SW 1271 (cell line): ENCODE results near the gene GLOD5.

Source experiments
- DNase-seq, 2 experiments: peaks; one replicate each; lab custom pipeline; 2025; lab: John Stamatoyannopoulos, UW

The GLOD5 gene

GRCh38 chrX:48754238-48754637 lies 7.3 kb upstream of the GLOD5 start:
- no peak for DNase-seq

- no peak for DNase-seq
Measured at GRCh38 chrX:48769230-48769629, 7.7 kb downstream of the GLOD5 start.

GRCh38 chrX:48770296-48770695 lies 8.7 kb downstream of the GLOD5 start:
- DNase-seq = no peak

- DNase-seq = no peak
Measured at GRCh38 chrX:48772602-48773001, 11.1 kb downstream of the GLOD5 start.

- DNase-seq = no peak
Measured at GRCh38 chrX:48776818-48777439, 15.4 kb downstream of the GLOD5 start.

GRCh38 chrX:48779399-48779798 lies 17.9 kb downstream of the GLOD5 start:
- DNase-seq = no peak

- no peak for DNase-seq
Measured at GRCh38 chrX:48781705-48782104, 20.2 kb downstream of the GLOD5 start.

- no peak for DNase-seq
Measured at GRCh38 chrX:48782216-48782615, 20.7 kb downstream of the GLOD5 start.

- DNase-seq = no peak
Measured at GRCh38 chrX:48782795-48783194, 21.2 kb downstream of the GLOD5 start.

GRCh38 chrX:48784726-48785125 lies 23.2 kb downstream of the GLOD5 start:
- no peak for DNase-seq

GRCh38 chrX:48785186-48785539 lies 23.6 kb downstream of the GLOD5 start:
- no peak for DNase-seq

GRCh38 chrX:48785540-48786214 lies 24.1 kb downstream of the GLOD5 start:
- no peak for DNase-seq

GRCh38 chrX:48786341-48786800 lies 24.8 kb downstream of the GLOD5 start, which contains the start of gene GATA1:
Gene GATA1 (plus strand): TSS chrX:48786590. CDS start chrX:48791110, 4,520 bp downstream.
- DNase-seq = no peak

- DNase-seq = no peak
Measured at GRCh38 chrX:48786825-48787504, 25.4 kb downstream of the GLOD5 start.

- DNase-seq = no peak
Measured at GRCh38 chrX:48787505-48788443, 26.2 kb downstream of the GLOD5 start.

GRCh38 chrX:48789366-48790220 lies 28.0 kb downstream of the GLOD5 start:
- no peak for DNase-seq

- no peak for DNase-seq
Measured at GRCh38 chrX:48790477-48790876, 28.9 kb downstream of the GLOD5 start.

GRCh38 chrX:48791063-48791820 lies 29.7 kb downstream of the GLOD5 start:
- no peak for DNase-seq

GRCh38 chrX:48792219-48792618 lies 30.7 kb downstream of the GLOD5 start:
- no peak for DNase-seq

- no peak for DNase-seq
Measured at GRCh38 chrX:48793935-48794334, 32.4 kb downstream of the GLOD5 start.
